Tibial nerve (tissue), 4 donors: ENCODE results near the gene VWA2. TPM values are rescaled to one million over a fixed set of nuclear protein-coding genes. Genes with fewer than 3 reads are reported as not detected.

Experiments used
- DNase-seq, 2 donors: peaks; one replicate each; pipeline ENCODE4 v3.0.0-alpha.2; 2019; ENCODE audit warnings: low spot score in 2 of 2
- H3K27ac ChIP-seq, 4 donors: fragments of 200-600 bp; sonication (generic) in 3 of 4; one replicate each; pipeline ENCODE4 v1.5.1; 2017 to 2019; ENCODE audit warnings: mild to moderate bottlenecking in 1 of 4
- H3K27me3 ChIP-seq, 2 donors: fragments of 200-600 bp; sonication (generic) in 1 of 2; one replicate each; pipeline versions ENCODE4 v1.5.1 to v1.6.0; 2017 to 2019
- H3K36me3 ChIP-seq, 3 donors: fragments of 200-600 bp; sonication (generic); one replicate each; pipeline ENCODE4 v1.5.1; 2018 to 2019
- H3K4me1 ChIP-seq, 4 donors: fragments of 200-600 bp; sonication (generic) in 3 of 4; one replicate each; pipeline ENCODE4 v1.5.1; 2017 to 2019
- H3K4me3 ChIP-seq, 4 donors: fragments of 200-600 bp; sonication (generic) in 3 of 4; one replicate each; pipeline ENCODE4 v1.5.1; 2017 to 2019; ENCODE audit warnings: mild to moderate bottlenecking in 1 of 4, moderate library complexity in 1 of 4
- H3K9me3 ChIP-seq, 4 donors: fragments of 200-600 bp; sonication (generic) in 3 of 4; one replicate each; pipeline ENCODE4 v1.5.1; 2017 to 2019
- EP300 ChIP-seq, 2 donors: sonication (generic); formaldehyde crosslinking; IDR thresholded peaks; one replicate each; pipeline ENCODE4 v1.6.1; 2017; ENCODE audit warnings: antibody characterized with exemption in 2 of 2, mild to moderate bottlenecking in 1 of 2
- POLR2A ChIP-seq, 2 donors: fragments of 450-650 bp; IDR thresholded peaks; one replicate each; pipeline ENCODE4 v1.6.1; 2017; ENCODE audit warnings: antibody characterized with exemption in 2 of 2, mild to moderate bottlenecking in 2 of 2, moderate library complexity in 2 of 2
- WGBS, 2 donors: methylation state at CpG; one replicate each; pipeline ENCODE4 v1.1.5; 2018; 5-methylcytosine and 5-hydroxymethylcytosine counted together
- total RNA-seq, 4 donors: library from RNA; depleted of rRNA; stranded (reverse); fragments of >200 nt; gene quantifications; one replicate each; pipeline ENCODE4 v1.1.0, GENCODE V29; 2016
- TF ChIP-seq, protein P1 (sequence below), 5 experiments: fragments of 200-600 bp in 3 of 5; fragments of 450-650 bp in 2 of 5; sonication (generic) in 3 of 5; IDR thresholded peaks; one replicate each; pipeline ENCODE4 v1.5.1; 2016 to 2019; ENCODE audit warnings: antibody characterized with exemption in 5 of 5, mild to moderate bottlenecking in 3 of 5, moderate library complexity in 2 of 5

VWA2 gene
- total RNA-seq, 4 donors from 2014 or later, result 0.22 to 1.6 (median 1.0) TPM

DNA sequence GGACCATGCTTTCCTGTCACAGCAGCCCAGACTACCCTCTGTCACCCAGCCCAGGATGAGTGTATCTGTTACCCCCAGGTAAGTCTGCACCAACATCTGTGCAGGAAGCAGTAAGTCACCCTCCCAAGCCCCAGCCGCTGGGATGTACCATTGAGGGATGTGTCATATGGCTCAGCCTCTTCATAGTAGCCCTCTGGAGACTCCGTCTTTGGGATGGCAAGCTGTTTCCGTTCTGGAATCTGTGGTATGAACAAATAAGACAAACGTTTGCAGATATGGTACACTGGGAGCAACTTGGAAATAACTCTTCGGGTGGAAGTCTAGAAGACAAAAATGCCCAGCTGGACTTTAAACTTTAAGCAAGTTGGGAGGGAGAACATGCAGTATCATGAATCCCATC lies 84.0 kb downstream of the VWA2 start:
- H3K9me3 ChIP-seq, result no peaks in the 10 kb centered on the region
- H3K27ac ChIP-seq, result peak overlapping the region in 1 of 4 donors; percentile 12
- H3K36me3 ChIP-seq, result peaks cover 0 to 67% (median 0%) of the 10 kb centered on the region in 3 donors
- no peaks in the 10 kb centered on the region for H3K27me3 ChIP-seq
- no peak for TF ChIP-seq EP300 (IDR thresholded peaks at IDR 0.05)
- 38 to 64% methylated on average over 5 of the region's 5 CpGs for WGBS, 2 donors
- no peak overlapping the region for H3K4me3 ChIP-seq
- H3K4me1 ChIP-seq, result peaks cover 0 to 58% (median 2%) of the 10 kb centered on the region in 4 donors
- no peak for DNase-seq

DNA sequence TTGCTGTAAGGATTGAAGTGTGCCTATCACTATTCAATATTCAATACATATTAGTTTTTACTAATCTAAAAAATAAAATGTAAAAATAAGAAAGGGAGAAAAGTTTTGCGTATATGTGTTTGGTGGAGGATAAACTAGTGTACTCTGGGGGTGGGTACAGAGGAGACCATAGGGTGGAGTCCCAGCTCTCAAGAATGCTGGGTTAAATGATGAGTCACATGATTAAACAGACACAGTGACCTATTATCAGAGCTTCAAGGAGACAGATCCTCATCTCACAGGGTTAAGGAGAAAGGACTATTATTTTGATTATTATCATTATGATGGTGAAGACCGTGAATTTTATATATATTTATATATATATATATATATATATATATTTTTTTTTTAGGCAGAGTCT lies 87.7 kb downstream of the VWA2 start:
- H3K4me1 ChIP-seq, result peaks cover 0 to 76% (median 18%) of the 10 kb centered on the region in 4 donors
- H3K9me3 ChIP-seq, result no peaks in the 10 kb centered on the region
- TF ChIP-seq EP300 (IDR thresholded peaks at IDR 0.05) (no peak), POLR2A (IDR thresholded peaks at IDR 0.05) (no peak)
- TF ChIP-seq, protein P1, sequence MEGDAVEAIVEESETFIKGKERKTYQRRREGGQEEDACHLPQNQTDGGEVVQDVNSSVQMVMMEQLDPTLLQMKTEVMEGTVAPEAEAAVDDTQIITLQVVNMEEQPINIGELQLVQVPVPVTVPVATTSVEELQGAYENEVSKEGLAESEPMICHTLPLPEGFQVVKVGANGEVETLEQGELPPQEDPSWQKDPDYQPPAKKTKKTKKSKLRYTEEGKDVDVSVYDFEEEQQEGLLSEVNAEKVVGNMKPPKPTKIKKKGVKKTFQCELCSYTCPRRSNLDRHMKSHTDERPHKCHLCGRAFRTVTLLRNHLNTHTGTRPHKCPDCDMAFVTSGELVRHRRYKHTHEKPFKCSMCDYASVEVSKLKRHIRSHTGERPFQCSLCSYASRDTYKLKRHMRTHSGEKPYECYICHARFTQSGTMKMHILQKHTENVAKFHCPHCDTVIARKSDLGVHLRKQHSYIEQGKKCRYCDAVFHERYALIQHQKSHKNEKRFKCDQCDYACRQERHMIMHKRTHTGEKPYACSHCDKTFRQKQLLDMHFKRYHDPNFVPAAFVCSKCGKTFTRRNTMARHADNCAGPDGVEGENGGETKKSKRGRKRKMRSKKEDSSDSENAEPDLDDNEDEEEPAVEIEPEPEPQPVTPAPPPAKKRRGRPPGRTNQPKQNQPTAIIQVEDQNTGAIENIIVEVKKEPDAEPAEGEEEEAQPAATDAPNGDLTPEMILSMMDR (IDR thresholded peaks at IDR 0.05), result no peak
- 54 to 64% methylated on average over 2 of the region's 2 CpGs for WGBS, 2 donors
- peak overlapping the region in 2 of 4 donors; percentile 11 to 69 for H3K27ac ChIP-seq
- H3K36me3 ChIP-seq, result peaks cover 0 to 74% (median 0%) of the 10 kb centered on the region in 3 donors
- no peak for DNase-seq
- H3K4me3 ChIP-seq, result no peak overlapping the region
- no peaks in the 10 kb centered on the region for H3K27me3 ChIP-seq

DNA sequence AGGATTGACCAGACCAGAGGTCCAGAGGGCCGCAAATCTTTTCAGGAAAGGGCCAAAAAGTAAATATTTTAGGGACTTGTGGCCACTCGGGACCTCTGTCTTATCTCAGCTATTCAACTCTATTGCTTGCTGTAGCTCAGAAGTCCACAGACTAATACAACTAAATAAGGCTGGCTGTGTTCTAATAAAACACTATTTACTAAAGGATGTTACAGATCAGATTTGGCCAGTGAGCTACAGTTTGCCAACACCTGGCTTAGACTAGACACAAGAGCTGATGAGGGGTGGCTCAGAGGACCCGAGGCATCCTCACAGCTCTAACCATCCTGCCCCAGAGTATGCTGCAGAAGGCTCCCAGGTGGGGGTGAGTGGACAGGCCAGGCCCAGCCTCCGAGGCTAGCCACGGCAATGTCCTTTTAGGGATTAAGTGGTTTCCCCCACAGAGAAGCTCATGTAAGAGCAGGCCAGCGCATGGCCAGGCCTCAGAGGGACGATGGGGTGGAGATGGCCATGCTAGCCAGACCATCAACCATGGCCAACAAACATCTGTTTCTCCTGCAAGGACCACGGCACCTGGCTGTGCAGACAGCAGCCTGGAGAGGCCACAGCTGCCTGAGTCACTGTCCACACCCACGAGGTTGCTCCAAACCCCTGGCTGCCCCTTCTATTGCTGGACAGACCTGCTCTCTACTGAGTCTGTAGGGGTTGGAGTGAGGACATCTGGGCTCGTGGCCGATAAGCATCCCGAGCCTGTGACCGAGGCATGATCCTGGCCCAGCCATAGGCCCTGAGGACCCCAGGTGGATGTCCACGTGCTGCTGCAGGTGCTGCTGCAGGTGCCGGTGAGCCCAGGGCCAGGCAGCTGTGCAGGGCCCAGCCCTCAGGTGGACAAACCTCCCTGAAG lies 88.7 kb downstream of the VWA2 start:
- 70 to 77% methylated on average over 8 to 15 of the region's 15 CpGs for WGBS, 2 donors
- H3K27ac ChIP-seq, result peak overlapping the region in 2 of 4 donors; percentile 64 to 65
- H3K4me1 ChIP-seq, result peaks cover 0 to 81% (median 26%) of the 10 kb centered on the region in 4 donors

DNA sequence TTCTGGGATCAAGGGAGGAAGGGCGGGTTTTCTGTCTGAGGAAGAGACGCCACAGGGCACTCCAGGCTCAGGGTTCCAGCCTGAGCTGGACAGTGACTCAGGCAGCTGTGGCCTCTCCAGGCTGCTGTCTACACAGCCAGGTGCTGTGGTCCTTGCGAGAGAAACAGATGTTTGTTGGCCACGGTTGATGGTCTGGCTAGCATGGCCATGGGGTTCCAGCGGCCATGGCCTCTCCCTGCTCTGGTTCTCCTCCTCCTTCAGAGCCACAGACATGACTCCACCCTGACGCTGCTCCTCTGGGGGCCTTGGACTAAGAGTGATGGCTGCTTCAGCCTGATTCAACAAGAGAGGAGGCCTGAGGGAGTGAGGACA lies 89.4 kb downstream of the VWA2 start:
- Histone ChIP-seq H3K36me3 (peaks cover 0 to 68% (median 0%) of the 10 kb centered on the region in 3 donors), H3K4me3 (no peak overlapping the region), H3K27ac (peak overlapping the region in 3 of 4 donors; percentile 36 to 65 (median 64)), H3K27me3 (no peaks in the 10 kb centered on the region), H3K9me3 (no peaks in the 10 kb centered on the region), H3K4me1 (peaks cover 0 to 83% (median 31%) of the 10 kb centered on the region in 4 donors)
- no peak for DNase-seq
- TF ChIP-seq, protein P1 (IDR thresholded peaks at IDR 0.05), result no peak
- TF ChIP-seq EP300 (IDR thresholded peaks at IDR 0.05) (no peak), POLR2A (IDR thresholded peaks at IDR 0.05) (no peak)
- 83 to 95% methylated on average over 4 to 5 of the region's 6 CpGs for WGBS, 2 donors

More for the DNA sequence above, 88.7 kb downstream of the VWA2 start:
- peaks cover 0 to 71% (median 0%) of the 10 kb centered on the region in 3 donors for H3K36me3 ChIP-seq
- H3K9me3 ChIP-seq, result no peaks in the 10 kb centered on the region
- no peak overlapping the region for H3K4me3 ChIP-seq
- DNase-seq, result no peak
- TF ChIP-seq EP300 (IDR thresholded peaks at IDR 0.05) (no peak), POLR2A (IDR thresholded peaks at IDR 0.05) (no peak)
- TF ChIP-seq, protein P1 (IDR thresholded peaks at IDR 0.05), result no peak
- no peaks in the 10 kb centered on the region for H3K27me3 ChIP-seq

DNA sequence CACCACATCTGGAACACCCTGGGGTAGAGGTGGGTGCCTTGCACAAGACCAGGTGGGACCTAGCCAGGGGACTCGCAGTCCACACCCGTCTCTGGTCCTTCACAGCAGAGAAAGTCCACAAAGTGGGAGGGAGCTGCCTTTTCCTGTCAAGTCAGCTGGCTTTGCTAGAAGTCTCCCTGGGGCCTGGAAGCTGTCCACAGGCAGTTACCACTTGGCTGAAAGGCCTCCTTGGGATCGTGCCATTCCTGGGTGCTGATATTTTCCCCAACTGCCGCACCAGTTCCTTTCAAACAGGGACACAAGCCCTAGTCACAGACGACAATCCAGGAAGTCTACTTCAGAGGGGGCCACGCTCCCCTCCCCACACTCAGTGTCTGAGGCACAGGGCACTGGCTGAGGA lies 89.8 kb downstream of the VWA2 start:
- WGBS, 2 donors, result 54 to 70% methylated on average over 2 to 6 of the region's 6 CpGs
- Histone ChIP-seq H3K27ac (peak overlapping the region in 3 of 4 donors; percentile 36 to 65 (median 64)), H3K4me3 (no peak overlapping the region), H3K36me3 (peaks cover 0 to 68% (median 0%) of the 10 kb centered on the region in 3 donors), H3K4me1 (peaks cover 0 to 84% (median 36%) of the 10 kb centered on the region in 4 donors), H3K27me3 (no peaks in the 10 kb centered on the region), H3K9me3 (no peaks in the 10 kb centered on the region)
- TF ChIP-seq EP300 (IDR thresholded peaks at IDR 0.05), result no peak
- no peak for TF ChIP-seq POLR2A (IDR thresholded peaks at IDR 0.05)
- TF ChIP-seq, protein P1 (IDR thresholded peaks at IDR 0.05), result no peak
- no peak for DNase-seq
